ENCODE data around the gene ANKRD7. TPM values are rescaled to one million over a fixed set of nuclear protein-coding genes. Genes with fewer than 3 reads are reported as not detected.

ANKRD7 gene
- total and polyA plus RNA-seq, 8 donors = 0.58 to 2.5 (median 1.9) TPM

GRCh38 chr7:118250860-118251494, 26.5 kb downstream of the ANKRD7 start:
- TF ChIP-seq, protein P1, sequence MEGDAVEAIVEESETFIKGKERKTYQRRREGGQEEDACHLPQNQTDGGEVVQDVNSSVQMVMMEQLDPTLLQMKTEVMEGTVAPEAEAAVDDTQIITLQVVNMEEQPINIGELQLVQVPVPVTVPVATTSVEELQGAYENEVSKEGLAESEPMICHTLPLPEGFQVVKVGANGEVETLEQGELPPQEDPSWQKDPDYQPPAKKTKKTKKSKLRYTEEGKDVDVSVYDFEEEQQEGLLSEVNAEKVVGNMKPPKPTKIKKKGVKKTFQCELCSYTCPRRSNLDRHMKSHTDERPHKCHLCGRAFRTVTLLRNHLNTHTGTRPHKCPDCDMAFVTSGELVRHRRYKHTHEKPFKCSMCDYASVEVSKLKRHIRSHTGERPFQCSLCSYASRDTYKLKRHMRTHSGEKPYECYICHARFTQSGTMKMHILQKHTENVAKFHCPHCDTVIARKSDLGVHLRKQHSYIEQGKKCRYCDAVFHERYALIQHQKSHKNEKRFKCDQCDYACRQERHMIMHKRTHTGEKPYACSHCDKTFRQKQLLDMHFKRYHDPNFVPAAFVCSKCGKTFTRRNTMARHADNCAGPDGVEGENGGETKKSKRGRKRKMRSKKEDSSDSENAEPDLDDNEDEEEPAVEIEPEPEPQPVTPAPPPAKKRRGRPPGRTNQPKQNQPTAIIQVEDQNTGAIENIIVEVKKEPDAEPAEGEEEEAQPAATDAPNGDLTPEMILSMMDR (IDR thresholded peaks at IDR 0.05) = peak in 1 of 2 donors; percentile 9
- Histone ChIP-seq H3K4me1 (no peaks in the 10 kb centered on the region), H3K27ac (no peak overlapping the region), H3K36me3 (no peaks in the 10 kb centered on the region), H3K4me3 (no peak overlapping the region), H3K9me3 (no peaks in the 10 kb centered on the region), H3K27me3 (no peaks in the 10 kb centered on the region)
- ATAC-seq (no peak), DNase-seq (no peak)
- intact Hi-C loops (cut with DNase I) = no loop called here

- H3K27ac ChIP-seq = no peak overlapping the region
- H3K36me3 ChIP-seq = no peaks in the 10 kb centered on the region
- no peaks in the 10 kb centered on the region for H3K4me1 ChIP-seq
- H3K4me3 ChIP-seq = no peak overlapping the region
- intact Hi-C loops (cut with DNase I) = no loop called here
- no peaks in the 10 kb centered on the region for H3K9me3 ChIP-seq
- H3K27me3 ChIP-seq = no peaks in the 10 kb centered on the region
- TF ChIP-seq, protein P1 (IDR thresholded peaks at IDR 0.05) = no peak
- DNase-seq (no peak), ATAC-seq (no peak)
Measured at GRCh38 chr7:118252087-118252486, 27.6 kb downstream of the ANKRD7 start.

- no peak for ATAC-seq
- TF ChIP-seq, protein P1 (IDR thresholded peaks at IDR 0.05) = no peak
Measured at GRCh38 chr7:118259115-118259514, 34.6 kb downstream of the ANKRD7 start.

DNA sequence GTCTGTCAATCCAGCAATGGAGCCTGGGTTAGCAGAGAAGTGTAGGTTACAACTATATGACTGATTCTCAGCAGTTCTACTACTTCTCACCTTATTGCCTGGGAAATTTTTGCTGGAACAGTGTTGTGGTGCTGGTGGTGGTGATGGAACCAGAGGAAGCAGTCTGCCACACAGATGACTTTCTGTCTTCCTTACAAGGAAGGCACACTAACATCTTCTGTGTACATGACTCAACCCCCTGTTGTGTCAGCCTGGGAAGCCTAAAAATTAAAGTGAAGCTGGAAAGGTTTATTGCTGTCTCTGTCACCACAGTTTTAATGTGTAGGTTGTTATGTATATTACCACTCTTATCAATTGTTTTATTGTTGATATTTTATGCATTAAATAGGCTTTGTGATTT, 40.3 kb downstream of the ANKRD7 start:
- no peaks in the 10 kb centered on the region for H3K4me1 ChIP-seq
- intact Hi-C loops (cut with DNase I) = no loop called here
- DNase-seq (no peak), ATAC-seq (no peak)
- H3K36me3 ChIP-seq = no peaks in the 10 kb centered on the region
- H3K27me3 ChIP-seq = peaks cover 0 to 8% of the 10 kb centered on the region in 2 donors
- TF ChIP-seq, protein P1 (IDR thresholded peaks at IDR 0.05) = no peak
- no peak overlapping the region for H3K4me3 ChIP-seq
- no peak overlapping the region for H3K27ac ChIP-seq
- H3K9me3 ChIP-seq = no peaks in the 10 kb centered on the region

More at GRCh38 chr7:118259115-118259514, 34.6 kb downstream of the ANKRD7 start:
- no peaks in the 10 kb centered on the region for H3K9me3 ChIP-seq
- no peak for DNase-seq
- H3K27ac ChIP-seq = no peak overlapping the region
- H3K4me3 ChIP-seq = no peak overlapping the region
- no peaks in the 10 kb centered on the region for H3K4me1 ChIP-seq
- H3K36me3 ChIP-seq = no peaks in the 10 kb centered on the region
- intact Hi-C loops (cut with DNase I) = no loop called here
- no peaks in the 10 kb centered on the region for H3K27me3 ChIP-seq

GRCh38 chr7:118280319-118281012, 56.0 kb downstream of the ANKRD7 start:
- ATAC-seq (no peak), DNase-seq (no peak)
- no peaks in the 10 kb centered on the region for H3K36me3 ChIP-seq
- peaks cover 0 to 90% of the 10 kb centered on the region in 2 donors for H3K27me3 ChIP-seq
- intact Hi-C loops (cut with DNase I) = no loop called here
- no peaks in the 10 kb centered on the region for H3K9me3 ChIP-seq
- no peaks in the 10 kb centered on the region for H3K4me1 ChIP-seq
- H3K27ac ChIP-seq = no peak overlapping the region
- H3K4me3 ChIP-seq = no peak overlapping the region
- TF ChIP-seq, protein P1 (IDR thresholded peaks at IDR 0.05) = no peak

All from left lung (tissue), 10 donors.